GM12878 (cell line): ENCODE results near the gene CTXN1. TPM values are rescaled to one million over a fixed set of nuclear protein-coding genes. Genes with fewer than 3 reads are reported as not detected.
"Not testable (repeated sequence)": the region's sequence is repeated elsewhere in the genome, so short reads cannot be mapped to it uniquely, and the experiment has no call there.

Experiments used
- ATAC-seq: fragments of 200-7000 bp; cut with Tn5 transposase; 3 replicates; pipeline ENCODE4 v1.9.1; 2020; ENCODE audit warnings: mild to moderate bottlenecking, moderate library complexity
- BruUV-seq: library from RNA; stranded (reverse); fragments of 400-500 nt; replicated peaks from 2 replicates; lab custom pipeline; 2021; lab: Mats Ljungman, UMichigan
- CTCF ChIA-PET: fragments of 300-600 bp; sonication (Branson Sonifier 250); formaldehyde crosslinking; extraction: SDS; loops from one replicate; lab custom pipeline; 2021; ENCODE audit warnings: inconsistent platforms; lab: Yijun Ruan, JAX
- POLR2A ChIA-PET: fragments of 350-600 bp; formaldehyde crosslinking; extraction: SDS; loops from one replicate; lab custom pipeline; 2021; ENCODE audit warnings: inconsistent platforms; lab: Charles Lee
- RAD21 ChIA-PET: fragments of 300-600 bp; sonication (Branson Sonifier 250); formaldehyde crosslinking; loops from one replicate; lab custom pipeline; 2023; ENCODE audit warnings: antibody characterized with exemption; ENCODE audit not compliant: unreplicated experiment; lab: Charles Lee
- SMC1A ChIA-PET: fragments of 300-600 bp; sonication (Branson Sonifier 250); formaldehyde crosslinking; loops from one replicate; lab custom pipeline; 2023; ENCODE audit not compliant: unreplicated experiment, uncharacterized antibody; lab: Charles Lee
- DNase-seq: peaks from one replicate; pipeline ENCODE4 v3.0.0-alpha.2; 2011; ENCODE audit warnings: low read depth, low spot score
- FAIRE-seq: peaks from 3 replicates; lab custom pipeline; 2011; peaks lifted over from hg19 to GRCh38; lab: Jason Lieb, UNC
- H2AFZ ChIP-seq: 2 replicates; pipeline ENCODE4 v1.6.0; 2011; ENCODE audit warnings: low read depth, low read length, control low read depth; ENCODE audit not compliant: control insufficient read depth
- H3K27ac ChIP-seq: 2 replicates; pipeline ENCODE4 v1.5.1; 2011; ENCODE audit warnings: control low read depth; ENCODE audit not compliant: control insufficient read depth, insufficient read depth
- H3K27me3 ChIP-seq, 2 experiments: replicated peaks in 1 of 2; 2 replicates each; pipeline versions ENCODE4 v1.6.0 to v1.6.1; 2011; ENCODE audit warnings: low read length in 1 of 2; ENCODE audit not compliant: control insufficient read depth in 2 of 2, insufficient read depth in 2 of 2
- H3K36me3 ChIP-seq, 2 experiments: 2 replicates each; pipeline ENCODE4 v1.5.1; 2011; ENCODE audit warnings: low read length in 1 of 2; ENCODE audit not compliant: control insufficient read depth in 2 of 2, insufficient read depth in 2 of 2
- H3K4me1 ChIP-seq: 2 replicates; pipeline ENCODE4 v1.6.1; 2011; ENCODE audit warnings: mild to moderate bottlenecking, low read length, moderate library complexity, mixed read lengths; ENCODE audit not compliant: control insufficient read depth, insufficient read depth
- H3K4me2 ChIP-seq: 2 replicates; pipeline ENCODE4 v1.6.0; 2011; ENCODE audit warnings: control low read depth; ENCODE audit not compliant: control insufficient read depth, insufficient read depth
- H3K4me3 ChIP-seq: fragments of 200-600 bp; sonication (generic); 2 replicates; pipeline ENCODE4 v1.5.1; 2016
- H3K79me2 ChIP-seq: 2 replicates; pipeline ENCODE4 v1.6.0; 2011; ENCODE audit warnings: low read length; ENCODE audit not compliant: control insufficient read depth, insufficient read depth
- H3K9ac ChIP-seq: 2 replicates; pipeline ENCODE4 v1.8.0; 2011; ENCODE audit warnings: low read length, control low read depth, mixed read lengths; ENCODE audit not compliant: control insufficient read depth, insufficient read depth
- H3K9me3 ChIP-seq: replicated peaks from 3 replicates; pipeline ENCODE4 v1.5.1; 2011; ENCODE audit warnings: mild to moderate bottlenecking, low read length; ENCODE audit not compliant: control insufficient read depth, insufficient read depth
- H4K20me1 ChIP-seq: 2 replicates; pipeline ENCODE4 v1.6.0; 2011; ENCODE audit not compliant: control insufficient read depth, insufficient read depth
- ESRRA ChIP-seq: IDR thresholded peaks from 2 replicates; pipeline ENCODE4 v1.6.1; 2012; ENCODE audit warnings: mild to moderate bottlenecking, low read length, improper control_type of control experiment
- HDGF ChIP-seq: fragments of 450-650 bp; IDR thresholded peaks from 2 replicates; pipeline ENCODE4 v1.6.1; 2016; ENCODE audit warnings: antibody characterized with exemption
- KLF5 ChIP-seq: fragments of 450-650 bp; IDR thresholded peaks from 2 replicates; pipeline ENCODE4 v1.6.1; 2014; ENCODE audit warnings: mild to moderate bottlenecking; ENCODE audit not compliant: partially characterized antibody
- NFXL1 ChIP-seq: fragments of 450-650 bp; IDR thresholded peaks from 2 replicates; pipeline ENCODE4 v1.6.1; 2017; ENCODE audit warnings: antibody characterized with exemption, mild to moderate bottlenecking, borderline replicate concordance
- NR2C1 ChIP-seq: fragments of 450-650 bp; IDR thresholded peaks from 2 replicates; pipeline ENCODE4 v1.6.1; 2017; ENCODE audit warnings: antibody characterized with exemption, mild to moderate bottlenecking, moderate library complexity
- POLR2AphosphoS5 ChIP-seq: IDR thresholded peaks from 2 replicates; pipeline ENCODE4 v1.6.1; 2011; ENCODE audit warnings: mild to moderate bottlenecking, low read length, inconsistent platforms
- RB1 ChIP-seq: fragments of 450-650 bp; formaldehyde crosslinking; IDR thresholded peaks from 2 replicates; pipeline ENCODE4 v1.6.1; 2017; ENCODE audit warnings: mild to moderate bottlenecking, borderline replicate concordance
- SMAD5 ChIP-seq: IDR thresholded peaks from 2 replicates; pipeline ENCODE4 v1.6.1; 2016; ENCODE audit warnings: antibody characterized with exemption, low read depth
- SMC3 ChIP-seq: IDR thresholded peaks from 2 replicates; pipeline ENCODE4 v1.6.1; 2011; ENCODE audit warnings: low read length, improper control_type of control experiment, borderline replicate concordance
- WRNIP1 ChIP-seq: IDR thresholded peaks from 2 replicates; pipeline ENCODE4 v1.6.1; 2011; ENCODE audit warnings: low read depth, low read length, improper control_type of control experiment, borderline replicate concordance
- ZNF207 ChIP-seq: fragments of 450-650 bp; IDR thresholded peaks from 2 replicates; pipeline ENCODE4 v1.6.1; 2014; ENCODE audit warnings: antibody characterized with exemption, mild to moderate bottlenecking, borderline replicate concordance
- WGBS: methylation state at CpG from one replicate; pipeline ENCODE4 v1.1.6; 2016; ENCODE audit warnings: low lambda C conversion rate; ENCODE audit not compliant: insufficient replicate concordance, insufficient coverage; ENCODE audit errors: missing lambda C conversion rate; 5-methylcytosine and 5-hydroxymethylcytosine counted together
- in situ Hi-C: fragments of 300-500 bp; cut with MboI; formaldehyde crosslinking; loops from 9 replicates; pipeline ENCODE4 v1.14.3; 2018; ENCODE audit warnings: mixed read lengths
- intact Hi-C: fragments of 100-400 bp; cut with micrococcal nuclease; formaldehyde crosslinking; loops from one replicate; pipeline ENCODE4 v1.14.2; 2022; ENCODE audit not compliant: unreplicated experiment
- polyA plus RNA-seq, 11 experiments: library from polyadenylated mRNA; depleted of rRNA in 4 of 11; unstranded in 6 of 11; stranded (reverse) in 5 of 11; fragments of >200 nt; fragmentation: Nextera tagmentation in 4 of 11; fragmentation: Illumina TruSeq in 1 of 11; extraction: Ambion mirVana in 4 of 11; extraction: Trizol in 1 of 11; gene quantifications; 1 replicate in 1 of 11; 2 replicates in 10 of 11; pipeline versions ENCODE4 v1.2.1 to v1.2.3, GENCODE V29; 2011 to 2016; ENCODE audit warnings: inconsistent platforms in 2 of 11, missing spikeins in 2 of 11, low read depth in 1 of 11
- total RNA-seq, 4 experiments: library from RNA; depleted of rRNA in 3 of 4; stranded (reverse); fragments of >200 nt in 3 of 4; fragmentation: Illumina TruSeq in 1 of 4; extraction: Trizol in 1 of 4; gene quantifications; 2 replicates each; pipeline versions ENCODE4 v1.2.1 to v1.2.3, GENCODE V29; 2013 to 2021
- TF ChIP-seq, protein P1 (sequence below): fragments of 450-650 bp; IDR thresholded peaks from 2 replicates; pipeline ENCODE4 v1.6.1; 2016; ENCODE audit warnings: mild to moderate bottlenecking
- TF ChIP-seq, protein P2 (sequence below): fragments of 450-650 bp; IDR thresholded peaks from 2 replicates; pipeline ENCODE4 v1.6.1; 2017; ENCODE audit warnings: mild to moderate bottlenecking, moderate library complexity

The CTXN1 gene
- total and polyA plus RNA-seq, 10 of the 15 experiments (the other 5 are each of a cell fraction or from before 2014, with no cell fraction given): 0.04 to 1.0 (median 0.38) TPM; not detected in 4

DNA sequence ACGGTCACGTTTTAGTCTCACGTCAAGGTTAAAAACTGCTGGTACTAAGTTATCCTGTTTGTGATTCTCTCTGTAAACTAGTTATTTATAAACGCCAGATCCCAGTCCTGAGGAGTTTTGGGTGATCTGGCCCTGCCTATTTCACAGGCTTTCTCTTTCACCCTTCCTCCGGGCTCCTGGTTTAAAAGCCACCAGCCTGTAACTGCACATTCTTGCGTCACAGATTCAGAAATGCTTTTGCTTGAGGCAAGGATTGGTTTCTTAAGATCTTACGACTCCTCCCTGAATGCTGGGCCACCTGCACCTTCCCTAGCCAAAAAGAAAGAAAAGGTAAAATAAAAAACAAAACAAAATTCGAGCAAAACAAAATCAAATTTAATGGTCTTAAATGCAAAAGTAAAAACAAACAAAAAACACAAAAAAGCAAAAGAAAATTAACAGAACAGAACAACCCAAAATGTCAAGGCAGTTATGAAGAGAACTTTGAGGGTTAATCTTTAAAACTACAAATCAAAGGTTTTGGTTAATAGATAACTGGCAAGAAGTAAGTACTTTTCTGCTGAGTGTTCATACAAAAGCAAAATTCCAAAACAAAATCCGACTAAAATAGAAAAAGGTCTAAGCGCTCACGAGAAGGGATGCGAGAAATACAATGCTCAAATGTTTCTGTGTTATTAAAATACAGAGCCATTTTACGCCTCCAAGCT is 36.1 kb upstream of the CTXN1 start:
- FAIRE-seq: no peak
- no peaks in the 10 kb centered on the region for H3K4me1 ChIP-seq
- BruUV-seq: no TSS peak
- H3K4me2 ChIP-seq: no peak overlapping the region
- TF ChIP-seq HDGF (no peak), NR2C1 (no peak), KLF5 (no peak), SMAD5 (no peak), RB1 (no peak), POLR2AphosphoS5 (no peak), SMC3 (no peak), WRNIP1 (no peak), NFXL1 (no peak), ZNF207 (no peak), ESRRA (no peak)
- TF ChIP-seq, protein P1, sequence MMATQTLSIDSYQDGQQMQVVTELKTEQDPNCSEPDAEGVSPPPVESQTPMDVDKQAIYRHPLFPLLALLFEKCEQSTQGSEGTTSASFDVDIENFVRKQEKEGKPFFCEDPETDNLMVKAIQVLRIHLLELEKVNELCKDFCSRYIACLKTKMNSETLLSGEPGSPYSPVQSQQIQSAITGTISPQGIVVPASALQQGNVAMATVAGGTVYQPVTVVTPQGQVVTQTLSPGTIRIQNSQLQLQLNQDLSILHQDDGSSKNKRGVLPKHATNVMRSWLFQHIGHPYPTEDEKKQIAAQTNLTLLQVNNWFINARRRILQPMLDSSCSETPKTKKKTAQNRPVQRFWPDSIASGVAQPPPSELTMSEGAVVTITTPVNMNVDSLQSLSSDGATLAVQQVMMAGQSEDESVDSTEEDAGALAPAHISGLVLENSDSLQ: no peak
- TF ChIP-seq, protein P2, sequence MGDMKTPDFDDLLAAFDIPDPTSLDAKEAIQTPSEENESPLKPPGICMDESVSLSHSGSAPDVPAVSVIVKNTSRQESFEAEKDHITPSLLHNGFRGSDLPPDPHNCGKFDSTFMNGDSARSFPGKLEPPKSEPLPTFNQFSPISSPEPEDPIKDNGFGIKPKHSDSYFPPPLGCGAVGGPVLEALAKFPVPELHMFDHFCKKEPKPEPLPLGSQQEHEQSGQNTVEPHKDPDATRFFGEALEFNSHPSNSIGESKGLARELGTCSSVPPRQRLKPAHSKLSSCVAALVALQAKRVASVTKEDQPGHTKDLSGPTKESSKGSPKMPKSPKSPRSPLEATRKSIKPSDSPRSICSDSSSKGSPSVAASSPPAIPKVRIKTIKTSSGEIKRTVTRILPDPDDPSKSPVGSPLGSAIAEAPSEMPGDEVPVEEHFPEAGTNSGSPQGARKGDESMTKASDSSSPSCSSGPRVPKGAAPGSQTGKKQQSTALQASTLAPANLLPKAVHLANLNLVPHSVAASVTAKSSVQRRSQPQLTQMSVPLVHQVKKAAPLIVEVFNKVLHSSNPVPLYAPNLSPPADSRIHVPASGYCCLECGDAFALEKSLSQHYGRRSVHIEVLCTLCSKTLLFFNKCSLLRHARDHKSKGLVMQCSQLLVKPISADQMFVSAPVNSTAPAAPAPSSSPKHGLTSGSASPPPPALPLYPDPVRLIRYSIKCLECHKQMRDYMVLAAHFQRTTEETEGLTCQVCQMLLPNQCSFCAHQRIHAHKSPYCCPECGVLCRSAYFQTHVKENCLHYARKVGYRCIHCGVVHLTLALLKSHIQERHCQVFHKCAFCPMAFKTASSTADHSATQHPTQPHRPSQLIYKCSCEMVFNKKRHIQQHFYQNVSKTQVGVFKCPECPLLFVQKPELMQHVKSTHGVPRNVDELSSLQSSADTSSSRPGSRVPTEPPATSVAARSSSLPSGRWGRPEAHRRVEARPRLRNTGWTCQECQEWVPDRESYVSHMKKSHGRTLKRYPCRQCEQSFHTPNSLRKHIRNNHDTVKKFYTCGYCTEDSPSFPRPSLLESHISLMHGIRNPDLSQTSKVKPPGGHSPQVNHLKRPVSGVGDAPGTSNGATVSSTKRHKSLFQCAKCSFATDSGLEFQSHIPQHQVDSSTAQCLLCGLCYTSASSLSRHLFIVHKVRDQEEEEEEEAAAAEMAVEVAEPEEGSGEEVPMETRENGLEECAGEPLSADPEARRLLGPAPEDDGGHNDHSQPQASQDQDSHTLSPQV: no peak
- H4K20me1 ChIP-seq: no peaks in the 10 kb centered on the region
- no peak overlapping the region for H2AFZ ChIP-seq
- ATAC-seq: no peak
- POLR2A ChIA-PET: no interaction called here
- no peaks in the 10 kb centered on the region for H3K79me2 ChIP-seq
- no peaks in the 10 kb centered on the region for H3K27me3 ChIP-seq
- intact Hi-C loops (no loop called here), in situ Hi-C loops (no loop called here)
- no peak overlapping the region for H3K27ac ChIP-seq
- H3K4me3 ChIP-seq: no peak overlapping the region
- DNase-seq: no peak
- WGBS: 89% methylated on average over 13 of the region's 13 CpGs
- SMC1A ChIA-PET: no interaction called here
- no peak overlapping the region for H3K9ac ChIP-seq
- CTCF ChIA-PET: no interaction called here
- no peaks in the 10 kb centered on the region for H3K9me3 ChIP-seq
- RAD21 ChIA-PET: no interaction called here
- peaks cover 20 to 22% of the 10 kb centered on the region in 2 experiments; a peak in 3 of 4 replicates for H3K36me3 ChIP-seq

DNA sequence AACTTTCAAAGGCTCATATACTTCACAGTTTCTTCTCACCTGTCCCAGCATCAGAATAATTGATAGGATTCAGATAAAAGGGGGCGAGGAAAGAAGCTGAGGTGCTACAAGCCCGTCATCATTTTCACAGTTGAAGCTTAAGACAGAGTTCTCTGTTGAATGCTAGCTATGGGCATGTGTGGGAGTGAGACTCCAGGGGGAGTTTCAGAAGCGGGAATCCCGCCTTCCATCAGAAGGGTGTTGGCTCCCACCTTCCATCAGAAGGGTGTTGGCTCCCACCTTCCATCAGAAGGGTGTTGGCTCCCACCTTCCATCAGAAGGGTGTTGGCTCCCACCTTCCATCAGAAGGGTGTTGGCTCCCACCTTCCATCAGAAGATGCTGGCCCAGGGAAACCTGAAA is 35.1 kb upstream of the CTXN1 start:
- ATAC-seq, H3K27me3 ChIP-seq, H3K27ac ChIP-seq, H3K79me2 ChIP-seq, in situ Hi-C loops, H3K4me2 ChIP-seq, POLR2A ChIA-PET, DNase-seq, H4K20me1 ChIP-seq, BruUV-seq, SMC1A ChIA-PET, FAIRE-seq, intact Hi-C loops, H3K4me1 ChIP-seq, H2AFZ ChIP-seq, RAD21 ChIA-PET, H3K4me3 ChIP-seq, H3K9me3 ChIP-seq, H3K9ac ChIP-seq: not testable (repeated sequence)
- H3K36me3 ChIP-seq: peaks cover 13 to 17% of the 10 kb centered on the region in 2 experiments; a peak in 3 of 4 replicates
- WGBS: 96% methylated on average over 4 of the region's 4 CpGs
- CTCF ChIA-PET: interaction anchor here (3.3 kb wide), 1 partner anchor 17 kb away, joined by 16 read pairs; the partner anchor contains the start of gene TIMM44
